Kidney (tissue), 14 donors: ENCODE measurements around the gene NXN. TPM values are rescaled to one million over a fixed set of nuclear protein-coding genes. Genes with fewer than 3 reads are reported as not detected.

Source experiments
- DNase-seq, 5 donors: peaks; one replicate each; pipeline ENCODE4 v3.0.0-alpha.2; 2013 to 2020
- FAIRE-seq: peaks from 2 replicates; lab custom pipeline; 2012; peaks lifted over from hg19 to GRCh38; lab: Jason Lieb, UNC
- H3K27ac ChIP-seq, 2 donors: one replicate each; pipeline ENCODE4 v1.7.0; 2013; ENCODE audit warnings: low read depth in 2 of 2, low read length in 2 of 2, inconsistent platforms in 1 of 2
- H3K27me3 ChIP-seq: one replicate; pipeline ENCODE4 v1.7.1; 2013; ENCODE audit warnings: low read length, inconsistent platforms; ENCODE audit not compliant: control insufficient read depth, insufficient read depth
- H3K36me3 ChIP-seq, 3 donors: one replicate each; pipeline versions ENCODE4 v1.7.0 to v1.7.1; 2013; ENCODE audit warnings: low read length in 3 of 3, control low read depth in 1 of 3, inconsistent platforms in 1 of 3; ENCODE audit not compliant: insufficient read depth in 3 of 3, control insufficient read depth in 2 of 3
- H3K4me1 ChIP-seq, 3 donors: one replicate each; pipeline versions ENCODE4 v1.7.0 to v1.7.1; 2013; ENCODE audit warnings: low read length in 3 of 3, inconsistent platforms in 1 of 3, low read depth in 1 of 3; ENCODE audit not compliant: control insufficient read depth in 2 of 3, insufficient read depth in 2 of 3
- H3K4me3 ChIP-seq, 3 donors: one replicate each; pipeline versions ENCODE4 v1.7.0 to v1.8.1; 2013; ENCODE audit warnings: low read length in 3 of 3, control low read depth in 1 of 3, inconsistent platforms in 1 of 3
- H3K9ac ChIP-seq, 3 donors: one replicate each; pipeline versions ENCODE4 v1.7.0 to v1.7.1; 2013; ENCODE audit warnings: low read length in 3 of 3, control low read depth in 1 of 3, inconsistent platforms in 1 of 3
- H3K9me3 ChIP-seq, 3 donors: one replicate each; pipeline versions ENCODE4 v1.7.0 to v1.7.1; 2013; ENCODE audit warnings: low read length in 3 of 3, control low read depth in 1 of 3, inconsistent platforms in 1 of 3; ENCODE audit not compliant: control insufficient read depth in 2 of 3, insufficient read depth in 1 of 3
- intact Hi-C: fragments of 100-400 bp; cut with DNase I; formaldehyde crosslinking; loops from one replicate; pipeline ENCODE4 v1.11.1; 2022
- polyA plus RNA-seq: library from polyadenylated mRNA; stranded (reverse); fragments of 350-450 nt; fragmentation: Illumina TruSeq; extraction: RNeasy Lipid Tissue Mini Kit (QIAGEN cat#74804); gene quantifications from one replicate; pipeline ENCODE4 v1.2.3, GENCODE V29; 2014; ENCODE audit warnings: low read depth, low replicate concordance; ENCODE audit not compliant: insufficient read depth
- total RNA-seq: library from RNA; stranded (reverse); fragmentation: NEBNext Ultra II Directional; extraction: Animal tissue kit (Norgen Biotek cat#: 25700); gene quantifications from one replicate; pipeline ENCODE4 v1.2.1, GENCODE V29; 2021
- TF ChIP-seq, protein P1 (sequence below): IDR thresholded peaks from 3 replicates; pipeline ENCODE4 v1.5.1; 2012; ENCODE audit warnings: mild to moderate bottlenecking, moderate library complexity, borderline replicate concordance; ENCODE audit not compliant: insufficient read depth; ENCODE audit errors: extremely low read depth
- donor health status: control.
- donor health status: control.
- donor health status: control.
- donor health status: control.
- donor health status: control.
- donor health status: DM: yes; HTN: yes; CAD: no.
- donor health status: Normal renal cell carcinoma (clear cell type).

The NXN gene
- total and polyA plus RNA-seq, 2 donors from 2014 or later: 10.2 to 26.8 TPM

DNA sequence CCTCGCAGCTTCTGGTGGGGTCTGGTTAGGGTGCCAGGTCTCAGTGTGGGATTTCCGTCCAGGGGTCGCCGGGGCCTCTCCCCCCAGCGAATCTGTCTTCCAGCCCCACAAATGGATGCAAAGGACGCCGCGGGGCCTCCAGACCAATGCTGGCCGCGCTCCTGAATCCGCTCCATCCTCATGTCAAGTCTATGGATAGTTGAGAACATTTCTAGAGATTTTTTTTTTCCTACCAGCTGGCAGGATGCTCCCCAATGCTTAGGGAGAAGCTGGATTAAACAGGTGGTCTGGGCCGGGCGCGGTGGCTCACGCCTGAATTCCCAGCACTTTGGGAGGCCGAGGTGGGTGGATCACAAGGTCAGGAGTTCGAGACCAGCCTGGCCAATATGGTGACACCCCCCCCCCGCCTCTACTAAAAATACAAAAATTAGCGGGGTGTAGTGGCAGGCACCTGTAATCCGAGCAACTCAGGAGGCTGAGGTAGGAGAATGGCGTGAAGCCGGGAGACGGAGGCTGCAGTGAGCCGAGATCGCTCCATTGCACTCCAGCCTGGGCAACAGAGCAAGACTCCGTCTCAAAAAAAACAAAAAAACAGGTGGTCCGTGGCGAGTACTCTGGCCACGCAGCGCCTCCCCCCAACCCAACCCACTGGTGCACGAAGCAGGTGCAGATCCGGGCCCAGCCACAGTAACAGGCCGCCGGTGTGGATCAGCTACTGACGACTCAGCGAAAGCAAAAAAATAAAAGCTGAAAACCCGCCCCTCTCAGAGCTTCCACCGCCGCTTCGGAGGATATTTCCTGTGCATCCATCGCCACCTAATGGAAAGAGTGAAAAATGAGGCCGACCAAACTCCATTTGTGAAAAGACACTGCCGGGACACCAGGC is 1.1 kb upstream of the NXN start:
- peak overlapping the region in 2 of 3 donors; percentile 32 to 58 for H3K9ac ChIP-seq
- peak; percentile 85 to 97 (median 90) for DNase-seq
- H3K36me3 ChIP-seq: no peaks in the 10 kb centered on the region
- H3K4me1 ChIP-seq: peaks cover 0 to 8% (median 0%) of the 10 kb centered on the region in 3 donors
- intact Hi-C loops: loop anchor here (10.0 kb wide), 2 partner anchors 106 to 186 kb away; no protein-coding TSS in a partner anchor
- H3K27ac ChIP-seq: peak overlapping the region; percentile 67 to 86
- H3K4me3 ChIP-seq: peak overlapping the region; percentile 12 to 52 (median 44)
- H3K27me3 ChIP-seq: no peaks in the 10 kb centered on the region
- FAIRE-seq: peak; percentile 86
- H3K9me3 ChIP-seq: no peaks in the 10 kb centered on the region
- TF ChIP-seq, protein P1, sequence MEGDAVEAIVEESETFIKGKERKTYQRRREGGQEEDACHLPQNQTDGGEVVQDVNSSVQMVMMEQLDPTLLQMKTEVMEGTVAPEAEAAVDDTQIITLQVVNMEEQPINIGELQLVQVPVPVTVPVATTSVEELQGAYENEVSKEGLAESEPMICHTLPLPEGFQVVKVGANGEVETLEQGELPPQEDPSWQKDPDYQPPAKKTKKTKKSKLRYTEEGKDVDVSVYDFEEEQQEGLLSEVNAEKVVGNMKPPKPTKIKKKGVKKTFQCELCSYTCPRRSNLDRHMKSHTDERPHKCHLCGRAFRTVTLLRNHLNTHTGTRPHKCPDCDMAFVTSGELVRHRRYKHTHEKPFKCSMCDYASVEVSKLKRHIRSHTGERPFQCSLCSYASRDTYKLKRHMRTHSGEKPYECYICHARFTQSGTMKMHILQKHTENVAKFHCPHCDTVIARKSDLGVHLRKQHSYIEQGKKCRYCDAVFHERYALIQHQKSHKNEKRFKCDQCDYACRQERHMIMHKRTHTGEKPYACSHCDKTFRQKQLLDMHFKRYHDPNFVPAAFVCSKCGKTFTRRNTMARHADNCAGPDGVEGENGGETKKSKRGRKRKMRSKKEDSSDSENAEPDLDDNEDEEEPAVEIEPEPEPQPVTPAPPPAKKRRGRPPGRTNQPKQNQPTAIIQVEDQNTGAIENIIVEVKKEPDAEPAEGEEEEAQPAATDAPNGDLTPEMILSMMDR: peak; percentile 90

DNA sequence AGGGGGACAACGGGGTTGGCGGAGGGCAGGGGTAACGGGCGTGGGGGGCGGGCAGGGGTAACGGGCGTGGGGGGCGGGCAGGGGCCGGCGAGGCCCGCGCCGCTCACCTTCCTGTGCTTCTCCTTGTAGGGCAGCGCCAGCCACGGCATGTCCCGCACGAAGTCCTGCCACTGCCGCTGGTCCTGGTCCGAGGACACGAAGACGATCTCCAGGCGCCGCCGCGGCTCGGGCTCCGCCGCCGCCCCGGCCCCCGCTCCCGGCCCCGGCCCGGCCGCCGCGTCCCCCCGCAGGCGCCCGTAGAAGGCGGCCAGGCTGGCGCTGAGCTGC is 401 bp downstream of the NXN start:
- Histone ChIP-seq H3K4me1 (peaks cover 0 to 8% (median 0%) of the 10 kb centered on the region in 3 donors), H3K36me3 (no peaks in the 10 kb centered on the region), H3K4me3 (peak overlapping the region in 2 of 3 donors; percentile 16 to 39), H3K27ac (no peak overlapping the region), H3K9me3 (no peaks in the 10 kb centered on the region), H3K9ac (no peak overlapping the region), H3K27me3 (no peaks in the 10 kb centered on the region)
- DNase-seq (peak in 1 of 5 donors; percentile 89), FAIRE-seq (no peak)
- TF ChIP-seq, protein P1: no peak
- intact Hi-C loops: no loop called here

DNA sequence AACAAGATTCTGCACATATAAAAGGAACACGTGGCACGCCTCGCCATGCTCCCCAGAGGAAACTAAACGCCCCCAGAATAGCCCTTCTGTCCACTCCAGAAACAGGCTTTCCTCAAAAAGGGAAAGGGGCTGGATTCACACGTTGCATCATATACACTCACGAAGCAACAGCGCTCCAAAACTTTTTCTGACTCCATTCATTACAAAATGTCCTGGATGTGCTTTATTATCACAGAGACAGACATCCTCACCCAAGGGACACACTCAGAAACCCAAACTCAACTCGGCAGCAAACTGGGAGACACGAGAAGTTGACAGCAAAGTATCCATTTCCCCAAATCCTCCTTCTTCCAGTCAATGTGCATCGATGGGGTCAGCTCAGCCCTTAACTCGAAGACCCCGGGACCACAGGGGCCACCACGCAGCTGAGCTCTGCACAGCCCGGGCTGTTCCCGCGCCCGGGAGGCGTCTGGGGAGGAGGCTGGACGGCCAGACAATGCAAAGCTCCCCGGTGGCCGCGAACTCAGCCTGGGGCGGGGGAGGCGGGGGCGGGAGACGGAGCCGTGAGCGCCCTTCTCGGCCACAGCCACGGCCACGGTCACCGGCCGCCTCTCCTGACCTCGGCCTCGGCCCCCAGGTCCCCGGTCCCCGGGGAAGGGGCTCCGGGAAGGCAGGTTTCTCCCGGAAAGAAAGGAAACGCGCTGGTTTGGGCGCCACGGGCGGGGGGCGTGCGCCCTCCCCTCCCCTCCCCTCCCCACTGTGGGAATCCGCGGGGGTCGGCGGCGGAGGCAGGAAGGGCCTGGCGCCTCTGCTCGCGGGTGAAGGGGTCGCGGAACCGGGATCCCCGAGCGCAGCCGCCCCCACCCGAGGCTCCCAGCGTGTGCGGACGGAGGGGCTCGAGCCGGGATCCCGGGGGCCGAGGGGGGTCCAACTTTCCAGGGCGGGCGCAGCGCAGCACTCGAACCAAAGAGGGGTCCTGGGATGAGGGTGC is 1.2 kb downstream of the NXN start:
- intact Hi-C loops: no loop called here
- Histone ChIP-seq H3K4me3 (peak overlapping the region; percentile 25 to 77 (median 58)), H3K4me1 (peaks cover 0 to 8% (median 0%) of the 10 kb centered on the region in 3 donors), H3K36me3 (no peaks in the 10 kb centered on the region), H3K27me3 (no peaks in the 10 kb centered on the region), H3K9me3 (no peaks in the 10 kb centered on the region), H3K27ac (no peak overlapping the region), H3K9ac (peak overlapping the region in 2 of 3 donors; percentile 12 to 57)
- TF ChIP-seq, protein P1: no peak
- FAIRE-seq (no peak), DNase-seq (peak in 4 of 5 donors; percentile 61 to 81 (median 79))
